GM18519 (cell line): ENCODE measurements around the gene RGL3.
"Not testable (repeated sequence)": the region's sequence is repeated elsewhere in the genome, so short reads cannot be mapped to it uniquely, and the experiment has no call there.

Source experiments
- ATAC-seq: cut with Tn5 transposase; IDR thresholded peaks from one replicate; pipeline ENCODE4 v1.9.1; 2021; ENCODE audit warnings: mild to moderate bottlenecking, moderate library complexity; ENCODE audit not compliant: unreplicated experiment, low FRiP score

The RGL3 gene

DNA sequence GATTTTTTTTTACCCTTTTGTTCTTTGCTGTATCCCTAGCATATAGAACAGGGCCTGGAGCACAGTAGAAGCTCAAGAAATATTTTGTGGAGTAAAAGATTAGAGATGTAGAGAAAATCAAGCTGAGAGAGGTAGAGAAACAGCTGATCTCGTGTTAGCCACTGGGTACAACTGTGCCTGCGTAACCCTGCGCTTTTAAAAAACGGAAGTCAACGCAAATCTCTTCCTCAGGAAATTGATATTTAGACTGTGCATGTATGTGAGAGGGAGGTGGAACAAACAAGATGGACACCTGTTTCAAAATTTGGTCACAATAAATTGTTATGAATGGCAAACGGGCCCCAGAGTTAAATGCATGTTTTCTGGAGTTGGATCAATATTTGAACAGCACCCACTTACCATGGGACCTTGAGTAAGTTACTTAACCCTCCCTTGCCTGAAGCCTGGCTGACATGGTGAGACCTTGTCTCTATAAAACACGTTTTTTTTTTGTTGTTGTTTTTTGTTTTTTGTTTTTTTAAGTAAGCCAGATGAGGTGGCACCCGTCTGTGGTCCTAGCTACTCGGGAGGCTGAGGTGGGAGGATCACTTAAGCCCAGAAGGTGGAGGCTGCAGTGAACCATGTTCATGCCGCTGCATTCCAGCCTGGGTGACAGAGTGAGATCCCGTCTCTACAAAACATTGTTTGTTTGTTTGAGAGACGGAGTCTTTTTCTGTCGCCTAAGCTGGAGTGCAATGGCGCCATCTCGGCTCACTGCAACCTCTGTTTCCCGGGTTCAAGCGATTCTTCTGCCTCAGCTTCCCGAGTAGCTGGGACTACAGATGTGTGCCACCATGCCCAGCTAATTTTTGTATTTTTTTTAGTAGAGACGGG lies 31.7 kb downstream of the RGL3 start:
- ATAC-seq, result no peak

DNA sequence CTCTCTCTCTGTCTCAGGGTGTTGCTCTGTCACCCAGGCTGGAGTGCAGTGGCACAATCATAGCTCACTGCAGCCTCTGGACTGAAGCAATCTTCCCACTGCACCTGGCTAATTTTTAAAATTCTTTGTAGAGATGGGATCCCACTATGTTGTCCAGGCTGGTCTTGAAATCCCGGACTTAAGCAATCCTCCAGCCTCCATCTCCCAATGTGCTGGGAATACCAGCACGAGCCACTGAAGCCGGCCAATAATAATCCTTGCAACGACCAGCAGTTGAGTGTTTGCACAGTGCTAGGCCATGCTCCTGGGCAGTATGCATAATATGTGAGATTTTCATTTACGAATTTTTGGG lies 34.4 kb downstream of the RGL3 start:
- no peak for ATAC-seq

DNA sequence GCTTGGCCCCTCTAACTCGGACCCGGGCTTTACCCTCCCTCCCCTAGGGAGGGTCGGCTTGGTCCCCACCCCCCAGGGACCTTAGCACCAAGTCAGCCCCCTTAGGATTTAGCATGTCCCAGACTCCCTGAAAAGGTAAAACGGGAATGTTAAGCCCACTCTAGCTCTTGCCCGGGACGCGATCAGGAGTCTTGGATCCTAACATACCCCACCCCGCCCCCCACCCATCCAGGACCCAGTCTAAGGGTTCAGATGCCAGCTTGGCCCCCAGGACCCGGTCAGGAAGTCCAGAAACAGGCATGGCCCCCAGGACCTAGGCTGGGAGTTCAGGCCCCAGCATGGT lies 35.4 kb downstream of the RGL3 start:
- no peak for ATAC-seq

GRCh38 chr19:11382898-11383705 lies 36.0 kb downstream of the RGL3 start:
- no peak for ATAC-seq

GRCh38 chr19:11380653-11381537 lies 38.2 kb downstream of the RGL3 start:
- peak; percentile 41 for ATAC-seq

DNA sequence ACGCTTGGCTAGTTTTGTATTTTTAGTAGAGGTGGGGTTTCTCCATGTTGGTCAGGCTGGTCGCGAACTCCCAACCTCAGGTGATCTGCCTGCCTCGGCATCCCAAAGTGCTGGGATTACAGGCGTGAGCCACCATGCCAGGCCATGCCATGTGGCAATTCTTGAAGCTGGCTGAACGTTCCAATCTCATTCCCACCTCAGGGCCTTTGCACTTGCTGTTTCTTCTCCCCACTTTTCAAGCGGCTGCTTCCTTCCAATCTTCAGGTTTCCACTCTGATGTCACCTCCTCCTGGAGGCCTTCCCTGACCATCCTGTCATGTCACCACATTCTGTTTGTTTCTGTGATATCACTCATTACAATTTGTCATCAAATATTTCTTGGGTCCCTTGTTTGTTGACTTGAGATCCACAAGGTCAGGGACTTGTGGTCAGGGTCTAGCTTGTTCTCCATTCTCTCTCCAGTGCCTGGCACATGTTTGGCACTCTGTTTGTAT lies 39.2 kb downstream of the RGL3 start:
- no peak for ATAC-seq

- not testable (repeated sequence) for ATAC-seq
Measured at GRCh38 chr19:11379269-11379845, 39.8 kb downstream of the RGL3 start.

DNA sequence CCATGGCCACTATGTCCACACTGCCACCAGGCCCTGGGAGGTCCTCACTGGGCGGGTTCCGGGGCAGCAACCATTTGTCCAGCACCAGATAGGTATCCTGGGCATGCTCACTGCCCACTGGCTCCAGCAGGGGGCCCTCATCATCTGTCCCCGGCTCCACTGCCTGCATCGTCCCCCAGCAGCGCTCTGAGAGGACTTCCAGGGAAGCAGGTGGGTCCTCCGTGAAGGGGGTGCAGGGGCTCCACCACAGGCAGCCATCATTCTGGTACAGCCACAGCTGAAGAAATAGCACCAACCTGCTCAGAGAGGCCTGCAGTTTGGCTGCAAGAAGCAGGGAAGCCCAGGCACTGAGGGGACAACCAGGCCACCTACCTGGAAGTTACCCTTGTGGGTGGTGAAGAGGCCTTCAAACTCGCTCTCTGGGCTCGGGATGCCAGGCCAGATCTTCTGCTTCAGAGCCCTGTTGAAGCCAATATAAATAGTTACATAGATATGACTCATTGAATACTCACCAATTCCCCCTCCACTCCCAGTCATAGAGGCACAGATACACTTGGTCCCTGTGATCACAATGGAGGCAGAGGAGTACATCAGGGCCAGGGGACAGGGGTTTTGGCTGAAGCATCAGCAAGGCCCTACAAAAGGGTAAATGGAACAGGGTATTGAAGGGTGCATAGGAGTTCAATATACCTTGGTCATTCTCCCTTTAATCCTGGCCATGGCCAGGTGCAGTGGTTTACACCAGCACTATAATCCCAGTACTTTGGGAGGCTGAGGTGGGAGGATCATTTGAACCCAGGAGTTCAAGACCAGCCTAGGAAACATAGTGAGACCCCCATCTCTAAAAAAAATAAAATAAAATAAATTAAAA lies 40.6 kb downstream of the RGL3 start:
- no peak for ATAC-seq

DNA sequence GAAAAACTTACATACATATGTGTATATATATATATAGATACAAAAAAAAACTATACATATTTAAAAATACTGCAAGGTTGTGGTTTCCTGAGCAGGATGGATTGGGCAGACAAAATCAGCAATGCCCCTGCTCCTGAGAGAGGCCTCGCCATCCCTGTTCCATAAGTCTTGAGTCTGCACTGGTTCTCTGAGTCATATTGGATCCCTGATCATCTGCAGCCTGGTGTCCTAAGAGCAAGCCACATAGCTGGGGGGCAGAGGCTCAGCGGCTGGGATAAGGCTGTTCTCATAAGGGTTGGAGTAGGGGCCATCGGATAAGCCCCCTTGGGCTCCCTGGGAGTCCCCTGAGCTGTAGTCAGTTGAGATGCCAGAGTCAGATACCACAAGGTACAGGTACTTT lies 41.4 kb downstream of the RGL3 start:
- ATAC-seq, result no peak

GRCh38 chr19:11377237-11377636 lies 41.9 kb downstream of the RGL3 start:
- ATAC-seq, result no peak

DNA sequence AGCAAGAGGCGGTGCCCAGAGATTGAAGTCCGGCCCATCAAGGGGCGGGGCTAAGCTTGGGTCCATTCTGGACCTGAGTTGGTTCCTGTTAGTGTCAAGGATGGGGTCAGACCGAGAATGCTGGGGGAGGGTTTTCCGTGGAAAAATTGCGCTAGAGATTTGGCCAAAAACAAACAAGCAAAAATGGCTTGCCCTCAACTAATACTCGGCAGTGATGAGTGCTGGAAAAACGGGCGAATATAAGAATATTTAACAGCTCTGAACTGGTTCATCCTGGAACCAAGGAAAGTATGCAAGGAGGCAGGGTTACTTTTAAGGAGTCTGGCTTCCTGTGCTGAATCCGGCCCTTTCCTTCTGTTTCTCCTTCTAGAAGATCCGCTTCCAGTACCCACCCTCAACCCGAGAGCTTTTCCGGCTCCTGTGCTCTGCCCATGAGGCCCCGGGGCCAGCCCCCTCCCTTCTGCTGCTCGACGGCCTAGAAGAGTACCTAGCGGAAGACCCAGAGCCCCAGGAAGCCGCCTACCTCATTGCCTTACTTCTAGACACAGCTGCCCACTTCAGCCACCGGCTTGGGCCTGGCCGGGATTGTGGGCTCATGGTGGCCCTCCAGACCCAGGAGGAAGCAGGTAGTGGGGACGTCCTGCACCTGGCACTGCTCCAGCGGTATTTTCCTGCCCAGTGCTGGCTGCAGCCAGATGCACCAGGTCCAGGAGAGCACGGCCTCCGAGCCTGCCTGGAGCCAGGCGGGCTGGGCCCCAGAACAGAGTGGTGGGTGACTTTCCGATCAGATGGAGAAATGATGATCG lies 43.8 kb downstream of the RGL3 start:
- no peak for ATAC-seq

GRCh38 chr19:11374433-11375142 lies 44.5 kb downstream of the RGL3 start, which contains the start of gene SWSAP1:
TSS of gene SWSAP1 (plus strand) at chr19:11374666. CDS start at chr19:11374681, 15 bp downstream.
- ATAC-seq, result peak; percentile 82

GRCh38 chr19:11373885-11374432 lies 45.2 kb downstream of the RGL3 start:
- ATAC-seq, result no peak

- ATAC-seq, result no peak
Measured at GRCh38 chr19:11373166-11373884, 45.8 kb downstream of the RGL3 start.

DNA sequence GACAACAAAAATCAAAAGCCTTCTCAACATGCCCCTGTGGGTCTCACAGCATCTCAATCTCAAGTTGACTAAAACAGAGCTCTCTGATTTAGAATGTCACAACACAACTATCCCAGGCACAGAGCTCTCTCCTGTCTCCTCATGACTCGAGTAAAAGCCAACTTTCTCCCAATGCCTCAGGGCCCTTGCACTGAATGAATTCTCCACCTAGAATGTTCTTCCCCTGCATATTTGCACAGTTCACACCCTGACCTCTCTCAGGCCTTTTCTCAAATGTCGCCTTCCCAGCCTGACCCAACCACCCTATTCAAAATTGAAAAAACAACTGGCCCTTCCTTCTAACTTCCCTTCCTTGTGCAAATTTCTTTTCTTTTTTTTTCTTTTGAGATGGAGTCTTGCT lies 48.4 kb downstream of the RGL3 start:
- no peak for ATAC-seq

DNA sequence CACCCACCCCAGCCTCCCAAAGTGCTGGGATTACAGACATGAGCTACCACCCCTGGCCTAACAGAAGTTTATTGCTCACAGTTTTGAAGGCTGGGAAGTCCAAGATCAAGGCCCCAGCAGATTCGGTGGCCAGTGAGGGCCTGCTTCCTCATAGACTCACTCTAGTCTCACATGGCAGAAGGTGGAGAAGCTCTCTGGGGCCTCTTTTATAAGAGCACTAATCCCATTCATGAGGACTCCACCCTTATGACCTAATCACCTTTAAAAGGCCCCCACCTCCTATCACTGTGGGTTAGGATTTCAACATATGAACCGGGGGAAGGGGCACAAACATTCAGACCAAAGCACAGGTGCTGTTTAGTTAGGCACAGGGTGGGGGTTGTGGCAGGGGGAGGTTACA lies 51.6 kb downstream of the RGL3 start:
- no peak for ATAC-seq

DNA sequence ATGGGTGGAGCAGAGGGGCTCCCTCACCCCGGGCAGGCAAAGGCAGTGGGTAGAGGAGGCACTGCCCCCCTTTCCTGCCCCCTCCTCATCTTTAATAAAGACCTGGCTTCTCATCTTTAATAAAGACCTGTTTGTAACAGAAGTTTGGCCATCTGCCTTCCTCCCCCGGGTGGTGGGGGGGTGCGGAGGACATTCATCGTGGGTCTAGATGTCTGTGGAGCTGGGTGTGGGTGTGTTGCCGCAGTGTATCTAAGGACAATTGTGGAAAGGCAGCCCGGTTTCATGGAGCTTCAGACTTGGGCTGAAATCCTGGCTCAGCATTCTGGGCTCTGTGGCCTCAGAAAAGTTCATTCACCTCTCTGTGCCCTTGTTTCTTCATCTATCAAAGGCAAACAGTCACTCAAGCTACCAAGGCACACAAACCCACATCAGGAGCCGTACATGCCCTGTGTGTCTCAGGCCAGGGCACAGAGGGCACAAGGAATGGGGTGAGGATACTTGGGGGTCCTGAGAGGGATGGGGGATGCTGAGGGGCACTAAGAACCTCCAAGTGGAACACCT lies 53.5 kb downstream of the RGL3 start:
- ATAC-seq, result no peak
